GM06990 (cell line): ENCODE data around the gene ENKUR.
A peak's percentile ranks its signal among the peaks of the same experiment; 100 is the strongest.

Experiments used
- DNase-seq: peaks from one replicate; pipeline ENCODE4 v3.0.0-alpha.2; 2011; ENCODE audit not compliant: insufficient read length; ENCODE audit errors: extremely low read depth
- H3K27me3 ChIP-seq: replicated peaks from 2 replicates; pipeline ENCODE4 v1.6.0; 2011; ENCODE audit warnings: low read length; ENCODE audit not compliant: control insufficient read depth, insufficient read depth
- H3K36me3 ChIP-seq: 2 replicates; pipeline ENCODE4 v1.5.1; 2011; ENCODE audit warnings: low read length; ENCODE audit not compliant: control insufficient read depth, insufficient read depth
- H3K4me3 ChIP-seq: replicated peaks from 2 replicates; pipeline ENCODE4 v1.5.1; 2011; ENCODE audit warnings: low read depth, mild to moderate bottlenecking, control low read depth, low read length
- TF ChIP-seq, protein P1 (sequence below): IDR thresholded peaks from 2 replicates; pipeline ENCODE4 v1.5.1; 2011; ENCODE audit warnings: low read length, control low read depth, mild to moderate bottlenecking, inconsistent platforms; ENCODE audit not compliant: insufficient read depth, poor library complexity, severe bottlenecking

Gene ENKUR, protein sequence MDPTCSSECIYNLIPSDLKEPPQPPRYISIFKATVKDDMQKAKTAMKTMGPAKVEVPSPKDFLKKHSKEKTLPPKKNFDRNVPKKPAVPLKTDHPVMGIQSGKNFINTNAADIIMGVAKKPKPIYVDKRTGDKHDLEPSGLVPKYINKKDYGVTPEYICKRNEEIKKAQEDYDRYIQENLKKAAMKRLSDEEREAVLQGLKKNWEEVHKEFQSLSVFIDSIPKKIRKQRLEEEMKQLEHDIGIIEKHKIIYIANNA

GRCh38 chr10:25015828-25016375 lies at the start of gene ENKUR:
ENKUR (minus strand) TSS chr10:25016158; CDS start chr10:25015936, 222 bp downstream.
- Histone ChIP-seq H3K27me3 (no peaks in the 10 kb centered on the region), H3K4me3 (peak within 1 kb of the TSS; percentile 89), H3K36me3 (no peaks in the 10 kb centered on the region)
- TF ChIP-seq, protein P1, sequence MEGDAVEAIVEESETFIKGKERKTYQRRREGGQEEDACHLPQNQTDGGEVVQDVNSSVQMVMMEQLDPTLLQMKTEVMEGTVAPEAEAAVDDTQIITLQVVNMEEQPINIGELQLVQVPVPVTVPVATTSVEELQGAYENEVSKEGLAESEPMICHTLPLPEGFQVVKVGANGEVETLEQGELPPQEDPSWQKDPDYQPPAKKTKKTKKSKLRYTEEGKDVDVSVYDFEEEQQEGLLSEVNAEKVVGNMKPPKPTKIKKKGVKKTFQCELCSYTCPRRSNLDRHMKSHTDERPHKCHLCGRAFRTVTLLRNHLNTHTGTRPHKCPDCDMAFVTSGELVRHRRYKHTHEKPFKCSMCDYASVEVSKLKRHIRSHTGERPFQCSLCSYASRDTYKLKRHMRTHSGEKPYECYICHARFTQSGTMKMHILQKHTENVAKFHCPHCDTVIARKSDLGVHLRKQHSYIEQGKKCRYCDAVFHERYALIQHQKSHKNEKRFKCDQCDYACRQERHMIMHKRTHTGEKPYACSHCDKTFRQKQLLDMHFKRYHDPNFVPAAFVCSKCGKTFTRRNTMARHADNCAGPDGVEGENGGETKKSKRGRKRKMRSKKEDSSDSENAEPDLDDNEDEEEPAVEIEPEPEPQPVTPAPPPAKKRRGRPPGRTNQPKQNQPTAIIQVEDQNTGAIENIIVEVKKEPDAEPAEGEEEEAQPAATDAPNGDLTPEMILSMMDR = no peak
- no peak for DNase-seq

DNA sequence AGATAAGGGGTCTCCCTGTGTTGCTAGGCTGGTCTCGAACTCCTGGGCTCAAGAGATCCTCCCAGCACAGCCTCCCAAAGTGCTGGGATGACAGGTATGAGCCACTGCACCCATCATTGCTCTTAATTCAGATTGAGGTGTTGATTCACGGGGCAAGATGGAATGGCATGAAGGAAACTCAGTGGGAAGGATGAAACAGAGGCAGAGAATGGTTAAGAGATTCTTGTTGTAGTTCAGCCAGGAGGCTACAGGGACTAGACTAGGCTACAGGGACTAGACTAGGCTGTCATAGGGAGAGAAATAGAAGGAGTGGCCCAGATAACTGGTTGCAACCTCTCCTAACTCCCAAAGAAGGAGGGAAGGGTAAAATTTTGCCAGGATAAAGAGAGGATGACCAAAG lies 48.4 kb upstream of the ENKUR start:
- TF ChIP-seq, protein P1 = no peak
- DNase-seq = no peak
- Histone ChIP-seq H3K36me3 (no peaks in the 10 kb centered on the region), H3K27me3 (no peaks in the 10 kb centered on the region; the same call in 1 of the 2 replicates), H3K4me3 (no peak overlapping the region)

DNA sequence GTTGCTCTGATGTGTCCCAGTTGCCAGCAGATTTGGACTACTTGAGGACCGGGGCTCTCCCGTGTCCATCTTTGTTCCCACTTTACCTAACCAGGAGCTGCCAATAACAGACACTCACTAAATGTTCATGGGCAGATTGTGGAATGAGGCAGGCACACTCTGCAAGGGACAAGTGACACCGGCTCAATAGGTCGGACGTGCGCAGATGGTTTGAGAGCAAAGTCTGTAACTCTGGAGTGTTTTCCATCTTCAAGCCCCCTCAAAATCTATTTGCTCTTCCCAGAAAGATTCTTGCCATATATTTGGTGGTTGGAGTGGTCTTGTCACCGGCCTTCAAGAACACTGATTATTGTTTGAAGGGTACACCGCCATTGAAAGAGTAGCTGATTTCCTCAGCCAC lies 47.7 kb upstream of the ENKUR start:
- H3K36me3 ChIP-seq = no peaks in the 10 kb centered on the region
- H3K4me3 ChIP-seq = no peak overlapping the region
- H3K27me3 ChIP-seq = no peaks in the 10 kb centered on the region; the same call in 1 of the 2 replicates
- DNase-seq = no peak
- TF ChIP-seq, protein P1 = no peak

DNA sequence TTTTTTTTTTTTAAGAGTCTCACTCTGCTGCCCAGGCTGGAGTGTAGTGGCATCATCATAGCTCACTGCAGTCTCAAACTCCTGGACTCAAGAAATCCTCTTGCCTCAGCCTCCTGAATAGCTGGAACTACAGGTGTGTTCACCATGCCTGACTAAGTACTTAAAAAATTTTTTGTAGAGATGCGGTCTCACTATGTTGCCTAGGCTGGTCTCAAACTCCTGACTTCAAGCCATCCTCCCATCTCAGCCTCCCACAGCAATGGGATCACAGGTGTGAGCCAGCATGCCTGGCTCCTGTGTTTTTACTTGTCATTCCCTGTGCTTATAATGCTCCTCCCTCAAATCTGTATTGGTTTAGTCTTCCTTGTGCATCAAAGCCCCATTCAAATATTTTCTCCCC lies 47.2 kb upstream of the ENKUR start:
- DNase-seq = no peak
- TF ChIP-seq, protein P1 = no peak
- Histone ChIP-seq H3K27me3 (no peaks in the 10 kb centered on the region; the same call in 1 of the 2 replicates), H3K4me3 (no peak overlapping the region), H3K36me3 (no peaks in the 10 kb centered on the region)

GRCh38 chr10:25061711-25062449 lies 45.9 kb upstream of the ENKUR start:
- H3K27me3 ChIP-seq = no peaks in the 10 kb centered on the region
- H3K36me3 ChIP-seq = no peaks in the 10 kb centered on the region
- H3K4me3 ChIP-seq = no peak overlapping the region
- DNase-seq = no peak
- TF ChIP-seq, protein P1 = no peak
